ENCODE data around the gene MAOB. TPM values are rescaled to one million over a fixed set of nuclear protein-coding genes. Genes with fewer than 3 reads are reported as not detected.

MAOB gene
- total RNA-seq, 1 donor from 2014 or later: under 0.01 TPM

DNA sequence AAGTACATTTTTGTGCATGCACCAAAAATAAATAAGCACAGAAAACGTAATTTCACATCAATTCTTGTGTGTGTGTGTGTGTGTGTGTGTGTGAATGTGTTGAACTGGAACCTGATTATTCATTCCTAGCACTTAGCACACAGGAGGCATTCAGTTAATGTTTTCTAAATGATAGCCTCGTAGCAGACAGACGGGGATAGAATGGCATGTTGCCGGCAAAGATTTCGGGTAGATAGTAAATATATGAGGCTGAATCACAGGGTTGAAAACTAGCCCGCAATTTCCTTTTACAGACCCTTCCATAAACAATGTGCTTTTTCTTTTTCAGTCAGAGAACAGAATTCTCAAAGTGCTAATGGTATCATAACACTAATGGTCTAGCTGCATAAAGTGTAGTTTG is 13.5 kb downstream of the MAOB start:
- Histone ChIP-seq H3K36me3 (ENCODE audit: control insufficient read depth, insufficient read depth, low read length) (no peaks in the 10 kb centered on the region), H3K27me3 (ENCODE audit: control insufficient read depth, insufficient read depth, low read length) (no peaks in the 10 kb centered on the region), H3K4me3 (ENCODE audit: low read depth, low read length) (no peak overlapping the region)
- TF ChIP-seq, protein P1, sequence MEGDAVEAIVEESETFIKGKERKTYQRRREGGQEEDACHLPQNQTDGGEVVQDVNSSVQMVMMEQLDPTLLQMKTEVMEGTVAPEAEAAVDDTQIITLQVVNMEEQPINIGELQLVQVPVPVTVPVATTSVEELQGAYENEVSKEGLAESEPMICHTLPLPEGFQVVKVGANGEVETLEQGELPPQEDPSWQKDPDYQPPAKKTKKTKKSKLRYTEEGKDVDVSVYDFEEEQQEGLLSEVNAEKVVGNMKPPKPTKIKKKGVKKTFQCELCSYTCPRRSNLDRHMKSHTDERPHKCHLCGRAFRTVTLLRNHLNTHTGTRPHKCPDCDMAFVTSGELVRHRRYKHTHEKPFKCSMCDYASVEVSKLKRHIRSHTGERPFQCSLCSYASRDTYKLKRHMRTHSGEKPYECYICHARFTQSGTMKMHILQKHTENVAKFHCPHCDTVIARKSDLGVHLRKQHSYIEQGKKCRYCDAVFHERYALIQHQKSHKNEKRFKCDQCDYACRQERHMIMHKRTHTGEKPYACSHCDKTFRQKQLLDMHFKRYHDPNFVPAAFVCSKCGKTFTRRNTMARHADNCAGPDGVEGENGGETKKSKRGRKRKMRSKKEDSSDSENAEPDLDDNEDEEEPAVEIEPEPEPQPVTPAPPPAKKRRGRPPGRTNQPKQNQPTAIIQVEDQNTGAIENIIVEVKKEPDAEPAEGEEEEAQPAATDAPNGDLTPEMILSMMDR (IDR thresholded peaks at IDR 0.05; ENCODE audit: insufficient read depth, low read length, severe bottlenecking): no peak
- no peak for DNase-seq (ENCODE audit: low read depth)
- FAIRE-seq: no peak

DNA sequence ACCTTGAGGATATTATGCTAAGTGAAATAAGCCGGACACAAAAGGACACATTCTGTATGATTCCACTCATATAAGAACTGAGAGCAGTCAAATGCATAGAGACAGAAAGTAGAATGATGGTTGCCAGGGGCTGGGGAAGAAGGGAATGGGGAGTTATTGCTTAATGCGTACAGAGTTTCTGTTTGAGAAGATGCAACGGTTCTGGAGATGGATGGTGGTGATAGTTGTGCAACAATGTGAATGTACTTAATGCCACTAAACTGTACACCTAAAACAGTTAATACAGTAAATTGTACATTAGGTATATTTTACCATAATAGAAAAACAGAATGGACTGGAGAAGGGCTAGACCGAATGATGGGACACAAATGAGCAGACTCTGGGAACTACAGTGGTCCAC is 15.8 kb downstream of the MAOB start:
- FAIRE-seq: no peak
- H3K36me3 ChIP-seq (ENCODE audit: control insufficient read depth, insufficient read depth, low read length): no peaks in the 10 kb centered on the region
- no peak for DNase-seq (ENCODE audit: low read depth)
- no peaks in the 10 kb centered on the region for H3K27me3 ChIP-seq (ENCODE audit: control insufficient read depth, insufficient read depth, low read length)
- TF ChIP-seq, protein P1 (IDR thresholded peaks at IDR 0.05; ENCODE audit: insufficient read depth, low read length, severe bottlenecking): no peak
- no peak overlapping the region for H3K4me3 ChIP-seq (ENCODE audit: low read depth, low read length)

DNA sequence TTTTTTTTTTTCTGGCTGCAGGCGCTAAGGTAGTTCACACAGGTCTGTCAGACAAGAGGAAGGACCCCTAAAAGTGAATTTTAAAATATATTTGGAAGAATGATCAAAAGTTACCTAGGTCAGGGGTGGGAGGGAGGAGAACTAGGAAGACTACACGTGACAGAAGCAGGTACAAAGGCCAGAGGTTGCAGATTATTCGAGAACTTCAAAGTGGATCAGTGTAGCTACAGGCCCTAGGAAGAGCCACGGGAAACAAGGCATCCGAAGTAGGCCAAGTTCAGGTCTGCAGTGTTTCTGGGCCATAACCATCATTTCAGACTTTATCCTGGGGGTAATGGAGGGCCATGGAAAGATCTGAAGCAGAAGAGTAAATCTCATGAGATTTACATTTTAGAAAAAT is 16.5 kb downstream of the MAOB start:
- H3K36me3 ChIP-seq (ENCODE audit: control insufficient read depth, insufficient read depth, low read length): no peaks in the 10 kb centered on the region
- DNase-seq (ENCODE audit: low read depth): no peak
- FAIRE-seq: no peak
- TF ChIP-seq, protein P1 (IDR thresholded peaks at IDR 0.05; ENCODE audit: insufficient read depth, low read length, severe bottlenecking): no peak
- H3K27me3 ChIP-seq (ENCODE audit: control insufficient read depth, insufficient read depth, low read length): no peaks in the 10 kb centered on the region
- H3K4me3 ChIP-seq (ENCODE audit: low read depth, low read length): no peak overlapping the region

DNA sequence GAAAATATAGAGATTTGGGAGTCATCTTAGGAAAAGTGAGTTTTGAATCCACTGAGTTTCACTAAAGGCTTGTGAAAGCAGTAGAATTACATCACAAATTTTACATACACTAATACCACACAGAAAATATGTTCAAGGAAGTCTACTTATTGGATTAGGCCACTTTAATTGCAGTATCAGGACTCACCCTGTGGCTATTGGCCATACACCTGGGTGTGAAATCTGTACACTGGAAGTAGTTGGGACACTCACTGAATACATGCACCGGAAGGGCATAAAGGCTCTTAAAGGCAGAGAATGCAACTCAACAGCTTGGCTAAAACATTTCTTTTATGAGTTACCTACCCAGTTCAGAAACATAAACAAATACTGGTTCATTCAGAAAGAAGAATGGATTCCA is 19.8 kb downstream of the MAOB start:
- Histone ChIP-seq H3K36me3 (ENCODE audit: control insufficient read depth, insufficient read depth, low read length) (no peaks in the 10 kb centered on the region), H3K27me3 (ENCODE audit: control insufficient read depth, insufficient read depth, low read length) (no peaks in the 10 kb centered on the region), H3K4me3 (ENCODE audit: low read depth, low read length) (no peak overlapping the region)
- FAIRE-seq (no peak), DNase-seq (ENCODE audit: low read depth) (no peak)
- TF ChIP-seq, protein P1 (IDR thresholded peaks at IDR 0.05; ENCODE audit: insufficient read depth, low read length, severe bottlenecking): no peak

DNA sequence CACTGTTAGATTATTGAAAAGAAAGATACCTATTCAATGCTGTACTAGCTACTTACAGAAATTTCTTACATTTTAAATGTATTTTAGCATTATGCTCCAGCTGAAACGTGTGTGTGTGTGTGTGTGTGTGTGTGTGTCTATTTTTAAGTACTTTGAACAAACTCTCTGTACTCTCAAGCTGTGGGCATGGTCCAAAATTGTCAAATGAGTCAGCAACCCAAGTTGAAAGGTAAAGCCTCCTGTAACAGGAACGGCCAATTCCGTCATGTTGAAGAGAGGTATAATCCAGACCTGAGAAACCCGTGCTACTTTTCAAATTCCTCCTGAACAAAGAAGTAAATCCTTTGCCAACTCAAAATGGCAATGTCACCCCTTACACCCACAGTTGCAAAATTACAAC is 20.5 kb downstream of the MAOB start:
- FAIRE-seq: no peak
- no peaks in the 10 kb centered on the region for H3K36me3 ChIP-seq (ENCODE audit: control insufficient read depth, insufficient read depth, low read length)
- H3K4me3 ChIP-seq (ENCODE audit: low read depth, low read length): no peak overlapping the region
- no peaks in the 10 kb centered on the region for H3K27me3 ChIP-seq (ENCODE audit: control insufficient read depth, insufficient read depth, low read length)
- TF ChIP-seq, protein P1 (IDR thresholded peaks at IDR 0.05; ENCODE audit: insufficient read depth, low read length, severe bottlenecking): no peak
- peak; percentile 63 for DNase-seq (ENCODE audit: low read depth)

DNA sequence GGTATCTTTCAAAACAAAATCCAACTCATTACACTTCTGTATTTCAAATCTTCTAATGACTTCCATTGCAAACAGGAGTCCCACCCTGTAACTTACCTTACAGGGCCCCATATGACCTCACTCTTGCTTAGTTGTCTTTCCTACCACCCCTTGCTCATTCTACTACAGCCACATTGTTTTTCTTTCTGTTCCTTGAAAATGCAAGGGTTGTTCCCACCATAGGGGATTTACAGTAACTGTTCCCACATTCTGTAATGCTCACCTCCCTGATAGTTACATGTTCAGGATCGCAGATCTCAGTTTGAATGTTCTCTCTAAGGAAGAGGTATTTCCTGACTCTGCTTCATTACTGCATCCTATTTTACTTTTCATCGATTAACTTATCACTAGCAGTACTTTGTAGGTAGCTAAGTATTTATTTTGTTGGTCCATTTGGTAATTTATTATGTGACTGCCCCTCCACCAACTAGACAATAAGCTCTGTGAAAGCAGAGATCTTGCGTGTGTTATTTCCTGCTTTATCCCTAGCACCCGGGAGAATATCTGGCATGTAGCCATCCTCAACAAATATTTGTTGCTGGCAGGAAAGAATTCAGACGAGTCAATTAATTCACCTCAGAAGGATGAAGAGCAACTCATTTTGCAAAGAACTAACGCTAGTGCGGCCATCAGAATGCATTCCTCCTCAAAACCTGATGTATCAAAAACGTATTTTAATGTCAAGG is 21.4 kb downstream of the MAOB start:
- FAIRE-seq (no peak), DNase-seq (ENCODE audit: low read depth) (peak; percentile 59)
- H3K36me3 ChIP-seq (ENCODE audit: control insufficient read depth, insufficient read depth, low read length): no peaks in the 10 kb centered on the region
- no peaks in the 10 kb centered on the region for H3K27me3 ChIP-seq (ENCODE audit: control insufficient read depth, insufficient read depth, low read length)
- H3K4me3 ChIP-seq (ENCODE audit: low read depth, low read length): no peak overlapping the region
- TF ChIP-seq, protein P1 (IDR thresholded peaks at IDR 0.05; ENCODE audit: insufficient read depth, low read length, severe bottlenecking): no peak
